ENCODE measurements around the gene PRKACB.
A peak's percentile ranks its signal among the peaks of the same experiment; 100 is the strongest.

PRKACB gene

GRCh38 chr1:84159533-84160240, 15.6 kb downstream of the PRKACB start:
- DNase-seq, result no peak

- no peak for DNase-seq
Measured at GRCh38 chr1:84162295-84162694, 18.2 kb downstream of the PRKACB start.

- DNase-seq, result no peak
Measured at GRCh38 chr1:84163123-84163931, 19.3 kb downstream of the PRKACB start.

- DNase-seq, result no peak
Measured at GRCh38 chr1:84164161-84164560, 20.1 kb downstream of the PRKACB start.

- no peak for DNase-seq
Measured at GRCh38 chr1:84164567-84165021, 20.5 kb downstream of the PRKACB start.

GRCh38 chr1:84165601-84166000, 21.5 kb downstream of the PRKACB start:
- no peak for DNase-seq

- no peak for DNase-seq
Measured at GRCh38 chr1:84166797-84167196, 22.7 kb downstream of the PRKACB start.

GRCh38 chr1:84168783-84169182, 24.7 kb downstream of the PRKACB start:
- no peak for DNase-seq

GRCh38 chr1:84170171-84170570, 26.1 kb downstream of the PRKACB start:
- DNase-seq, result no peak

GRCh38 chr1:84171481-84171880, 27.4 kb downstream of the PRKACB start:
- DNase-seq, result no peak

GRCh38 chr1:84174051-84174556, 30.0 kb downstream of the PRKACB start:
- DNase-seq, result no peak

GRCh38 chr1:84181350-84182005, 37.4 kb downstream of the PRKACB start:
- DNase-seq, result no peak

GRCh38 chr1:84190455-84190854, 46.4 kb downstream of the PRKACB start:
- DNase-seq, result no peak

GRCh38 chr1:84192681-84193080, 48.6 kb downstream of the PRKACB start:
- DNase-seq, result no peak

GRCh38 chr1:84198832-84199231, 54.8 kb downstream of the PRKACB start:
- no peak for DNase-seq

GRCh38 chr1:84199257-84199656, 55.2 kb downstream of the PRKACB start:
- DNase-seq, result no peak

- DNase-seq, result no peak
Measured at GRCh38 chr1:84202126-84202525, 58.1 kb downstream of the PRKACB start.

GRCh38 chr1:84206375-84206774, 62.3 kb downstream of the PRKACB start:
- DNase-seq, result no peak

- no peak for DNase-seq
Measured at GRCh38 chr1:84208935-84209334, 64.9 kb downstream of the PRKACB start.

GRCh38 chr1:84214115-84214956, 70.3 kb downstream of the PRKACB start:
- DNase-seq, result no peak

GRCh38 chr1:84217239-84217638, 73.2 kb downstream of the PRKACB start:
- DNase-seq, result no peak

GRCh38 chr1:84223751-84224432, 79.8 kb downstream of the PRKACB start:
- peak; percentile 7 for DNase-seq
